ENCODE measurements around the gene SNRPA. TPM values are rescaled to one million over a fixed set of nuclear protein-coding genes. Genes with fewer than 3 reads are reported as not detected.
A peak's percentile ranks its signal among the peaks of the same experiment; 100 is the strongest.

SNRPA gene
- total RNA-seq, 1 experiment from 2014 or later, result 97.5 TPM

DNA sequence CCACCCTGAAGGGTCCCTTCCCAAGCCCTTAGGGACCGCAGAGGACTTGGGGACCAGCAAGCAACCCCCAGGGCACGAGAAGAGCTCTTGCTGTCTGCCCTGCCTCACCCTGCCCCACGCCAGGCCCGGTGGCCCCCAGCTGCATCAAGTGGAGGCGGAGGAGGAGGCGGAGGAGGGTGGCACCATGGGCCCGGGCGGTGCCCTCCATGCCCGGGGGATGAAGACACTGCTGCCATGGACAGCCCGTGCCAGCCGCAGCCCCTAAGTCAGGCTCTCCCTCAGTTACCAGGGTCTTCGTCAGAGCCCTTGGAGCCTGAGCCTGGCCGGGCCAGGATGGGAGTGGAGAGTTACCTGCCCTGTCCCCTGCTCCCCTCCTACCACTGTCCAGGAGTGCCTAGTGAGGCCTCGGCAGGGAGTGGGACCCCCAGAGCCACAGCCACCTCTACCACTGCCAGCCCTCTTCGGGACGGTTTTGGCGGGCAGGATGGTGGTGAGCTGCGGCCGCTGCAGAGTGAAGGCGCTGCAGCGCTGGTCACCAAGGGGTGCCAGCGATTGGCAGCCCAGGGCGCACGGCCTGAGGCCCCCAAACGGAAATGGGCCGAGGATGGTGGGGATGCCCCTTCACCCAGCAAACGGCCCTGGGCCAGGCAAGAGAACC, 49.5 kb downstream of the SNRPA start:
- DNase-seq (ENCODE audit: low read depth), result no peak

DNA sequence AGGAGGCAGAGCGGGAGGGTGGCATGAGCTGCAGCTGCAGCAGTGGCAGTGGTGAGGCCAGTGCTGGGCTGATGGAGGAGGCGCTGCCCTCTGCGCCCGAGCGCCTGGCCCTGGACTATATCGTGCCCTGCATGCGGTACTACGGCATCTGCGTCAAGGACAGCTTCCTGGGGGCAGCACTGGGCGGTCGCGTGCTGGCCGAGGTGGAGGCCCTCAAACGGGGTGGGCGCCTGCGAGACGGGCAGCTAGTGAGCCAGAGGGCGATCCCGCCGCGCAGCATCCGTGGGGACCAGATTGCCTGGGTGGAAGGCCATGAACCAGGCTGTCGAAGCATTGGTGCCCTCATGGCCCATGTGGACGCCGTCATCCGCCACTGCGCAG, 50.0 kb downstream of the SNRPA start:
- no peak for DNase-seq (ENCODE audit: low read depth)

DNA sequence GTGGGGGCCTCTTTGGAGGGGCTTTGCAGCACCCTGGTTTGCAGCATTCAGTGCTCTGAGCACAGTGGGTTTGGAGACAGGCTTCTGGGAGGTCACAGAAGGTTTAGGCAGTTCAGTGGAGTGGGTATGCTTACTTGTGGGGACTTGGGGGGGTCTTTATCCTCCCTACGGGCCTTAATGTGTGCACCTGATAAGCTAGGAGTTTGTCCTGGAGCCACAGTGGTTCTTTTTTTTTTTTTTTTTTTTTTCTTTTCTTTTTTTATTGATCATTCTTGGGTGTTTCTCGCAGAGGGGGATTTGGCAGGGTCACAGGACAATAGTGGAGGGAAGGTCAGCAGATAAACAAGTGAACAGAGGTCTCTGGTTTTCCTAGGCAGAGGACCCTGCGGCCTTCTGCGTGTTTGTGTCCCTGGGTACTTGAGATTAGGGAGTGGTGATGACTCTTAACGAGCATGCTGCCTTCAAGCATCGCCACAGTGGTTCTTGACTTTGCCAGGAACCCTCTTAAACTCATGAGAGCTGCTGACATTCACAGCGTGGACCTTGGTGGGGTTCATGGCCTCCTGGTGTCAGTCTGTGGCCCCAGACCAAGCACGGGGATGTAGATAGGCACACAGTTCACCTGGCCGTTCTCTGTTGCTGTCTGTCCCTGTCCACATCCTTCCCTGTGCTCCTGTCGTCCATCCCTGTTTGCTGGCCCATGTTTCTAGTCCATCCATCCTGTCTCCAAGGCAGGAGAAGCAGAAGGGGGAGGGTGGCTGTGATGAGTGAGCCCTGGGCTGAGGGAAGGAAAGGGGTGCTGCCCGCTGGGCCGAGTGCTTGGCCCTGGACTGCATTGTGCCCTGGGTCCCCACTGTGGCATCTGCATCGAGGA, 50.7 kb downstream of the SNRPA start:
- DNase-seq (ENCODE audit: low read depth), result no peak

DNA sequence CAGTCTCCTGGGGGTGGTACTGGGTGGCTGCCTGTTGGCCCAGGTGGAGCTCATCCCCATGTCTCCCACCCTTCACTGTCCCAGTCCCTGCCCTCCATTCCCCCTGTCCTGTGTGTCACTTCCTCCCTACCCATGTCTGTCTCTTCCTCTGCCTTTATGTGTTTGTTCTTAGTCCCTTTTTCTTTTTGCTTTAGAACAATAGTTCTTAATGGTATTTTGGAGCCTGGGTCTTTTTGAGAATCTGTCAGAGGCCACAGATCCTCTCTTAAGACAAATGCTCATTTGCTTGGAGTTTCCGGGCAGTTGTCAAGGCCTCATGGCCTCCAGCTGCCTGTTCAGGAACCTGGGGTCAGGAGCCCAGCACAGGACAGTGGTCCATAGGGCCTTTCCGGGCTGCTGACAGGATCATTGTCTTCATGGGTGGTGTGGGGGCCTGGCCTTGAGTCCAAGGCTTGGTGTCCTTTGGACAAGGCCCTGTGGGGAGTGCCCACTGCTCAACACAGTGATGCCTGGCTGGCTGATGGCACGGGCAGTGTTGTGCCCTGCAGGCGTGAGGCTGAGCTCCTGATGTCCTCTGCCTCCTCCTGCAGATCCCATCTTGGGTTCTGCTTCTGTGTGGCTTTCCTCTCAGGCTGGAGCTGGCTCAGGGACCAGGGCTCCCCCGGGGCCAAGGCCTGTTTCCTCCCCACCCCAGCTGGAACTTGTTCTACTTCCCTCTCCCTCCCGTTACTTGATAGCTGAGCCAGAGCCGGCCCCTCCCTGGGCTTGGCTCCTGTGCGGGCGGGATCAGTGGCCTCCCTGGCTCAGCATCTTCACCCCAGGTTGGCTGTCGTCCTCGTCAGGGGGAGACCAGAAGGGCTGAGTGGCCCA, 51.5 kb downstream of the SNRPA start:
- DNase-seq (ENCODE audit: low read depth), result no peak

DNA sequence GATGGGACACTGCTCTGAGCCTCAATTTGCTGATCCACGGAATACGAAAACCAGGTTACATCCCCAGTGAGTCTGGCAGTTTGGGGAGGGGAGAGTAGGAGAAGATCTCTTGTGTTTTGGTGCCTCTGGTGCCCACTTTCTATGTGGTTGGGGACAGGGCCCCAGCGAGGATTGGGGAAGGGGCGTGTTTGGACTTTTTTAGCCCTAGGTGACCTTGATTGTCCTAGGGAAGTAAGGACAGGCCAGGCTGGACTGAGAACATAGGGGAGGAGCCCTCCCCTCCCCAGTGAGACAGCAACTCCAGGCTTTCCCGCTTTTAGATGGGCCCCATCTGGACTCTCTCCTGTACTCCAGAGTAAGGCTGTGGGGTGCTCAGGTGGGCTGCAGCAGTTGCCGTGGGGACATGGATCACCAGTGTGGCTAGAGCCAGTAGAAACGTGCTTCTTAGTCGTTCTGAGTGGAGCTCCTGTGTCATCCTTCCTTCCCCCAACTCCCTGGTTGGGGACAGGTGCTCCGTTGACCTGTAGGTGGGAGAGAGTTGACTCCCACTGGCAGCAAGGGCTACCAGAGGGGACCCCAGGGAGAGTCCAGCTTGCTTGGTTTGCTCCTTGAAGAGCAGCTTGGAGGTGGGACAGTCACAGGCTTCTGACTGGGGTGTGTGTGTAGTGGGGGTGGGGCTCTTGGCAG, 52.3 kb downstream of the SNRPA start:
- DNase-seq (ENCODE audit: low read depth), result no peak

DNA sequence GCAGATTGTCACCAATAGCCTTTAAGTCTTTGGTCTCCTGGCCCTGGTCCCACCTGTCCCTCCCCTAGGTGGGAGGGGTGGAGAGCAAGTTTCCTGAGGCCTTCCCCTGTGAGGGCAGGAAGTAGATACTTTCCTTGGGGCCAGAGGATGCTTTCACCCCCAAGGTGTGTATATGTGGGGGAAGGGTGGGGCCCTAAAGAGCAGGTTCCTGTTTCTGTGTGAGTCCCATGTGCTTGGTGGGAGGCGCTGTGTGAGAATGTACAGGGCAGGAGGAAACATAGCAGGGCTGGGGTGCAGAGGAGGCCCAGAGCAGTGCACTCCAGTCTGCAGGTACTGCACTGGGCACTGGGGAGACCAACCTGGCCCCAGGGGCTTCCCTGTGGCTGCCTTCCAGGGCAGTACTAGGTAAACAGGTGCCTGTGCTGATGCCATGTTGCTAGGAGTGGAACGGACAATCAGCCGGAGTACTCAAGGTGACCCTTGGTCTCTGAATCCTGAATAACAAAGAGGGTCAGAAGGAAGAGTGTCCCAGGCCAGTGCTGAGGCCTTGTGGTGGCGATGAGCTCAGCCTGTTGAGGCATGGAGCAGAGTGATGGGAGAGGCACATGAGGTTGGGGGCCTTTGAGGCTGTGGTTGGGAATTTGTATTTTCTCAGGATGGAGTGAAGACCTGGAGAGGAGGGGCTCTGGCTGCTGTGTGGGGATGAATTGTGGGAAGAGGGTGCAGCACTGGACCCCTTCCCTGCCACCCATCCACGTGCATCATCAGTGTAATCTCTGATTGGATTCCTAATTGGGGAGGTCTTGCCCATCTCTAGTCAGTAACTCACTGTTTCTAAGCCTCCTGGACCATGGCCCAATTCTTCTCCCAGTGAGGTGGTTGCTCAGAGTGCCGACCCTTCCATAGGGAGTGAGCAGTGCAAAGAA, 53.1 kb downstream of the SNRPA start:
- DNase-seq (ENCODE audit: low read depth), result no peak

DNA sequence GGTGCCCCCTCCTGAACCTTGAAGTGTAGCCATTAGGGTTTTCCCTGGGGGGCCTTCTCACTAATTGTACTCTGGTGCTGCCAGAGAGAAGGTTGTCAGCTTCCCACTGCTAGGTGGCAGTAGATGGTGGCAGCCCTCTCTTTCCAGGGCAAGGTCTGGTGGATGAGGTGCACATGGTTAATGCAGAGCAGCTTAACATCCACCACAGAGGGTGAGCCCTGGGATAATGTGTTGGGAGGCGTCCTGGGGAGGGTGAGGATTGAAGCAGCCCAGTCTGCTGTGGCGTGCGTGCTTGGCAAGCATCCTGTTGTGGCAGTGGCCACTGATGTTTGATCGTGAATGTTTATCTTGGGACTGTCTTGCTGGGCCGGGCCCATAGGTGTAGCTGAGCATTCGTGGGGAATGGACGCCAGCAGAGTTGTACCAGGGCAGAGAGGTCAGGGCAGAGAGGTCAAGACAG, 53.8 kb downstream of the SNRPA start:
- no peak for DNase-seq (ENCODE audit: low read depth)

DNA sequence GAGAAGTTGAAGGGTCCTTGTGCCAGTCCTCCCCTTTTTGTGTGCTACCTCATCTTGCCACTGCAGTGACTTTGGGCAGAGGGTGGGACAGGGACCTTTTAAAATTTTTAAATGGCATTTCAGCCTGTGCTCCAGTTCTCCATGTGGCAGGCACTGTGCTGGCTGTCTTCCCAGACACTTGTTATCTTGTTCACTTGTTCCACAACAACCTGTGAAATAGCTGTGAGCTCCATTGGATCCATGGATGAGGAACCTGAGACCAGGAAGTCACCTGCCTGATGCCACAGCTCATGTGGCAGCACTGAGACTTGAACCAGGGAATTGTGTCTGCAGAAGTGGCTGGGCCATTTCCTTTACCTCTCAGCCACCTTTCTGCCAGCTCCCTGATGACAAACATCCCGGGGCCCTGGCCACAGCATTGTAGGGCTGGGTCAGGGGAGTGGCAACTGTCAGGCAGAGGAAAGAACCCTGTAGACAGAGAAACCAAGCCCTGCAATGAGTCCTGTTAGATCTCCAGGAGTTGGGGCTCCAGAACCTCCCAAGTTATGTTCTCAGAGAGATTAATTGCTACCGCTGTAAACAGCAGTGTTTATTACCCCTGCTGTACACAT, 54.4 kb downstream of the SNRPA start:
- no peak for DNase-seq (ENCODE audit: low read depth)

DNA sequence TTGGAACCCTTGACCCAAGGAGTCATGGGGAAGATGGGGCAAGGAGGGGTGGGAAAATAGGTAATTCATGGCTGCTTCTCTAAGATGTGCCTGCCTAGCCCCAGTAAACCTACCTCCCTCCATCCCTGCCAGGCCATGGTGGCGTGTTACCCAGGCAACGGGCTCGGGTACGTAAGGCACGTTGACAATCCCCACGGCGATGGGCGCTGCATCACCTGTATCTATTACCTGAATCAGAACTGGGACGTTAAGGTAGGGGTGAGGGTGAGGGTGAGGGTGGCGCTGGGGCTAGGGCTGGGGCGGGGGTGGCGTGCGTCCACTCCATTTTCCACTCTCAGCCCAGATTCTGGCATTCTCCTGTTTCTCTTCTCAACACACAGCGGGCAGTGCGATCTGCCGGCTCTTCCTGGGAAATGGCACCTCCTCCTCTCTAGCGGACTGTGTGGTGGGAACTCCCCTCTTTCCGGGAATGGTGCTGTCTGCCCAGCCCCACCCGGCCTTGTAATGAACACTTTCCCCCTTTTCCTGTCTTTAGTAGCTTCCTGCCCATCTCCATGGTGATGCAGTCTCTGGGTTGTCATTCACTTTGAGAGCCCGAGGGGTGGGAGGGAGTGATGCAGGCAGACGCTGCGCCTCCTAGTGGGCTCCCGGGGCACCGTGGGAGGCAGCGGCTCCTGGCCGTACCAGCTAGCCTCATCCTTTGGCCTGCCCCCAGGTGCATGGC, 55.6 kb downstream of the SNRPA start:
- DNase-seq (ENCODE audit: low read depth), result peak; percentile 78

DNA sequence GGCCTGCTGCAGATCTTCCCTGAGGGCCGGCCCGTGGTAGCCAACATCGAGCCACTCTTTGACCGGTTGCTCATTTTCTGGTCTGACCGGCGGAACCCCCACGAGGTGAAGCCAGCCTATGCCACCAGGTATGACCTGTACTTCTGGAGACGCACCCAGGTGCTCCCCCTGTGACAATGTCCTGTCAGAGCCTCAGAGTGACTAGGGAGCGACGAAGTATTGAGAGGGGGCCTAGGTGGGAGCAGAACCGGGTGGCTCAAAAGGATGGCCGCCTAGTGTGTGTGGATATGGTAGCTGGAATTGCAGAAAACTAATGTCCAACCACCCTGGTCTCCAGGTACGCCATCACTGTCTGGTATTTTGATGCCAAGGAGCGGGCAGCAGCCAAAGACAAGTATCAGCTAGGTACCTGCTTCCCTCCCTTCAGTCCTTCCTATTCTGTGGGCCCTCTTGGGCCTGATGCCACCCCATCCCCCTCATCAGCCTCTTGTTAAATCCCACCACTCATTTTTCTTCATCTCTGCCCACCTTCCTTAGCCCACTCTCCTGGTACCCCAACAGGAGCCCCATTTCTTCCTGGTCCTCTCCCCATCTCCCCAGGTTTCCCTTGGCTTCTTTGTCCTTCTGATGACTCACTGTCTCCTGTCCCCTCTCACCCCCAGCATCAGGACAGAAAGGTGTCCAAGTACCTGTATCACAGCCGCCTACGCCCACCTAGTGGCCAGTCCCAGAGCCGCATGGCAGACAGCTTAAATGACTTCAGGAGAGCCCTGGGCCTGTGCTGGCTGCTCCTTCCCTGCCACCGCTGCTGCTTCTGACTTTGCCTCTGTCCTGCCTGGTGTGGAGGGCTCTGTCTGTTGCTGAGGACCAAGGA, 56.4 kb downstream of the SNRPA start:
- DNase-seq (ENCODE audit: low read depth), result no peak

DNA sequence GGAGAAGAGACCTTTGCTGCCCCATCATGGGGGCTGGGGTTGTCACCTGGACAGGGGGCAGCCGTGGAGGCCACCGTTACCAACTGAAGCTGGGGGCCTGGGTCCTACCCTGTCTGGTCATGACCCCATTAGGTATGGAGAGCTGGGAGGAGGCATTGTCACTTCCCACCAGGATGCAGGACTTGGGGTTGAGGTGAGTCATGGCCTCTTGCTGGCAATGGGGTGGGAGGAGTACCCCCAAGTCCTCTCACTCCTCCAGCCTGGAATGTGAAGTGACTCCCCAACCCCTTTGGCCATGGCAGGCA, 57.0 kb downstream of the SNRPA start:
- no peak for DNase-seq (ENCODE audit: low read depth)

DNA sequence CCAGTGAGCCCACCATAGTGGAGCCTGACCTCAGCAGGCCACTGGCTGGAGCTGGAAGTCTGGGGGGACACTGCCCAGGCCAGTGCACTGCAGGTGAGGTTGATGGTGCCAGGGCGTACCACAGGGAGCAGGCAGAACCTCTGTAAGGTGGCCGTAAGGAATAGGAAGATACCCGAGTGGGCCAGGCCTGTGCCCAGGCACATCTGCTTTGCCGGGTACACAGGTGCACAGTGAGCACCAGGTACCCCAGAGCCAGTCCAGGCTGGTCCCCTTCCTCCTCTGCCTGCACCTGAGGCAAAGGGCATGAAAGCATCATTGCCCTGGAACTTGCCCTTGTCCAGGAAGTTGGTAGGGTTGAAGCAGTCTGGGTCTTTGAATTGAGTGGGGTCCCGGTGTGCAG, 57.5 kb downstream of the SNRPA start:
- no peak for DNase-seq (ENCODE audit: low read depth)

DNA sequence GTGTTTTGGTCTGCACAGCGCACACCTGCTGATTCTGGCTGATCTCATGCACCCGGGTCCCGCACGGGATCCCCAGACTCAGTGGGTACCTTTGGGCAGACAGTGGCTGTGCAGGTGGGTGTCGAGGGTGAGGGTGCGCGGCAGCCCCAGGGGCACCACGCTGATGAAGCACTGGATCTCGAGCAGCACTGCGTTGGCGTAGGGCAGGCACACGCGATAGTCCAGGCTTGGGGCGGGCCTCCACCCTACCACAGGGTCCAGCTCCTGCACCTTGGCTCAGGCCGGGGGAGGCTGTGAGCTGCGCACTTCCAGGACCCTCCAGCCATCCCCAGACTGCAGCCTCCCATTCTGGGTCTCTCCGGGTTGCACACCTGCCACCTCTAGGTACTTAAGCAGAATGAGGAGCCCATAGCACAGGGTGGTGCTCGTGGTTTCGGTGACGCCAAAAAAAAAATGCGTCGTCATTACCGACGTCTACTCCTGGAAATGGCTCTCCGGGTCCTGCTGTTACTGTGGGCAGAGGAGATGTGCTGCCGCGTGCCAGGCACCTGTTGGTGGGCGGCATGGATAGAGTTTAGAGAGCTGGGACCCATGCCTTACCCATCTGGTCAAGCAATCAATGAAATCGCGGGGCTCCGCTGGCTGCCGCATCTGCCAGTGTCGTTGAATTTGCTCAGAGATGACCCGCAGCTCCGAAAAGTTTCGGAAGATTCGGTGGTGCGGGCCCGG, 58.5 kb downstream of the SNRPA start:
- DNase-seq (ENCODE audit: low read depth), result no peak

DNA sequence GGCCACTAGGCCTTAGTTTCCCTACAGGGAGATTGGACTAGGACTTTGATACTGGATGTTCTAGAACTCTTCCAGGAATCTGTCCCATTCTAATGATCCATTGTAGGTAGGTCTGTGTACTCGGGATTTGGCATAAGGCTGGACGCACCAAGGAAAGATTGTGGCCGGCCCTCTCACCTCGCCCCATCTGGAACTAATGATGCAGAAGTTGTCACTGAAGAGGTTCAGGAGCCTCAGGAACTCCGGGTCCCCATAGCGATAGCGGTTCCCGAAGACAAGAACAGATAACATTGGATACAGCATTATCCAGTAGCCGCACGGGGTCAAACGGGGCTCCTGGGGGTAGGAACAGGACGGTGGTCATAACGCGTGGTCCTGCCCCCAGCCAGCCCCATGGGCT, 59.2 kb downstream of the SNRPA start:
- no peak for DNase-seq (ENCODE audit: low read depth)

DNA sequence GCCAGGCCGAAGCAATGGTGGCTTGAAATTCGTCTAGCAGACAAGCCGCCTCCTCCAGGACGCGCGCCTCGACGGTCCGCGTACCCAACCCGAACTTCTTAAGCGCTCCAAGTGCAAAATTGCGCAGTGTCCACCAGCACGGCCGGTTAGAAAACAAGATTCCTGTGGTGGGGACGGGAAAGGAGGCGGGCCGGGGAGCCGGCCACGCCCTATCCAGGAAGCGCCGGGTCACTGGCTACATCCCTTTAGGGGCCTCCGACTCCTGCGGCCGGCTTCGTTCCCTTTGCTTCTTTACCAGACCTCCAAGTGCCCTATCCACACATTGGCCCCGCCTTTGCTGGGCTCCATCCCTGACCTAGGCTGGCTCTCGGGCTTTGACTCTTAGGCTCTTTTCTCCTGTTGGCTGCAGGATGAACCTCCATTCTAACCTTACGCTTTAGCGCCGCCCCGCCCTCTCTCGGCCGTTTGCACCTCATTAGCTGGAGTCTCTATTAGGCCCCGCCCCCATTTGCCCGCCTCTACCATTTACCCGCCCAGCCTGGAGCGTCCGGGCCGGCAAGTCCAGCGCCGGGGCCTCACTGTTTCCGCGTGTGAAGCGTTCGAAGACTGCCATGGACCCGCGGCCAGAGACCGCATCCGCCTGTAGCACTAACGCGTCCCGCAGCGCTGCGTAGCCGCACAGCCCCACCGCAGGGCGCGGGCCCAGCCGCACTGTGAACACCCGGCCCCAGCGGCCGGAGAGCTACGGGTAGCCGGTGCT, 59.8 kb downstream of the SNRPA start:
- peak; percentile 78 for DNase-seq (ENCODE audit: low read depth)

DNA sequence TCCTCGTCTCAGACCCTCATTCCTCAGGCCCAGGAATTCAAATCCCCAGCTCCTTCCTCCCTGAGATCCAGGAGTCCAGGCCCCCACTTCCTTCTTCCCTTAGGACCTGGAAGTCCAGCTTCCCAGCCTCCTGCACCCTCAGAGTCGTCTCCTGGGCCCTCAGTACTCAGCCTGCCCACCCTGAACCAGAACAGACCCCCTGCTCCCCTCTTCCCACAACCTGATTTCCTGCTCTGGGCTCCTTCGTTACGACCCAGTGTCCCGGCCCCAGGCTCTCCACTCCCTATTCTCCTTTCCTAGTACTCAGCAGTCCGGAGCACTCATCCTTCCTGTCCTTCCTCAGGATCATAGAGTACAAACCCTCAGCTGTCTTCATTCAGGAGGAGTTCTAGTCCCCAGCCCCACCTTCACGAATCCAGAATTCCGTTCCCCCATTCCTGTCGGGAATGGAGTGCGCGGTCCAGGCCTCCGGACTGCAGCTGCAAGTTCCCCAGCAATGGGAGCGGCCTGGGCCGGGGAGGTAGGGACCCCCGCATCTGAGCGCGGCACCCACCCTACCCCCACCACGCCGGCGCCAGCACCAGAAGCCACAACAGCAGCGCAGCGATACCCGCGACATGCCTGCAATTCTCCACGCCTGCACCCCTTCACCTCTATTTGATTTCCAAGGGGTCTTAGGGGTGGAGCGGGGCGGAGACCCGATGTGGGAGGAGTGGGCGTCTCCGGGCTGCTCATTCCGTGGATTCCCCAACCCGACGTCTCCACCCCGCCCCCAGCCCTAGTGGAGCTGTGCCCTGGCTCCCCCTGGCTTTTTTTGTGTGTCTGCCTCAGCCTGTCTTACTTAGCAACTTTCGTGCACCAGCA, 60.7 kb downstream of the SNRPA start:
- no peak for DNase-seq (ENCODE audit: low read depth)
